Left kidney (tissue), 2 donors: Measurements from ENCODE around the gene ANTXR1. TPM values are rescaled to one million over a fixed set of nuclear protein-coding genes. Genes with fewer than 3 reads are reported as not detected.

Source experiments
- DNase-seq: peaks from one replicate; pipeline ENCODE4 v3.0.0-alpha.2; 2013
- polyA plus RNA-seq: library from polyadenylated mRNA; unstranded; fragments of 120-200 nt; gene quantifications from one replicate; pipeline ENCODE4 v1.2.1, GENCODE V29; 2013; ENCODE audit not compliant: insufficient read length

The ANTXR1 gene
- polyA plus RNA-seq, 1 donor: 82.4 TPM

DNA sequence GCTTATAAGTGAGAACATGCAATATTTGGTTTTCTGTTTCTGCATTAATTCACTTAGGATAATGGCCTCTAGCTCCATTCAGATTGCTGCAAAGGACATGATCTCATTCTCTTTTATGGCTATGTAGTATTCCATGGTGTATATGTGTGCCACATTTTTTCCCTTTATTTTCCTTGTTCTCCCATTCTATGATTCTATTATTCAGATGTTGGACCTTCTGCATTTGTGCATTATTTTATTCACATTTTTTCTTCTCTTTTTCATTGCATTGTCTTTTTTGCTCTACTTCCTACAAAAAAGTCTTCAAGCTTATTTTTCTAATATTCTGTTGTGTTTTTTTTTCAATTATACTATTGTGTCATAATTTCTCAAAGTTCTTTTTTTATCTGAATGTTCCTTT lies 11.1 kb upstream of the ANTXR1 start:
- no peak for DNase-seq

DNA sequence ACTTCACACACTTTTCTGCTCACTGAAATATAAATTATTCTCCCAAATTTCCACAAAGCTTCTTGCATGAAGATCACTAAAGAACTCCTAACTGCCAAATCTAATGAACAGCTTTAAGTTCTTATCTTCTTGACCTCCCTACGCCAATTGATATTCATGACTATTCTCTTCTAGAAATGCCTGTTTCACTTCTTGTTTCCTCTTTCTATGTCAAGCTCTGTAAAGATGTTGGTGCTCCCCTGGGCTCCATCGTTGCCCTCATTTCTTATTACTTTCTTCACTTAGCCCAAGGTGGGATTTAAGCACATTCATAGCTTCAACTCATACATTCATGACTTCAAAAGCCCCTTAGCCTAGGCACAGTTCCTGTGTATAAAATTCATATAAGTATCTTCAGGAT lies 9.2 kb upstream of the ANTXR1 start:
- no peak for DNase-seq

DNA sequence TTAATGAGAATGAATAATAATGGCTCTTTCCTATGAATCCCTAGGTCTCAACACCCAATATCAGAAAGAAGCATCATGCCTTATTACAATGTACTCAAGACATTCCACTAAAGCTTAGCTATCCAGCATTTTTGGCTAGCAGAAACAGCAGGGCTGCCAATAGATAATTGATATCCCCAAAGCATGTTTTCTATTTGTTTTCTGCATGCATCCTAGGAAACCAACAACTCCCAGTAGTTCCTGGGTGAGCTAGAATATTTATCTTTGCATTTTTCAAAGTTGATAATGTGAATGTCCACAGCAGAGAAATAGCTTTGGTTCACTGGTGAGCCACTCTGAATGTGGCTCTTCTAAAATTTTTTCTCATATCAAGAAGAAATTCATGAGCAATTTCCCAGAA lies 5.8 kb upstream of the ANTXR1 start:
- DNase-seq: no peak

DNA sequence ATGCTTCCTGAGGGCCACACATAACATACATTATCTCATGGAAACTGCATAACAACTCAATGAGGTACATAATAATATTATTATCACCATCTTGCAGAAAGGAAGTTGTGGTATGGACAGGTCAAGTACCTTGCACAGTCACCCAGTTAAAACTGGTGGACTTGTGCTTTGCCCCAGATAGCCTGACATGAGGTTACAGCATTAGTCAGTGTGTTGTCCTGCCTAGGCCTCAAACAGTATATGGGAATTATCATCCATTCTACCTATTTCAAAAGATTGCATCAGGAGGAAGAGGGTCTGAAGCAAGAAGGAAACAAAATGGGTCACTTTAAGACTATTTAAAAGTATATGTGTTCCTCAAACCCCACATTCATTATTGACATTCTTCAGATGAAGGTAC lies 5.4 kb upstream of the ANTXR1 start:
- DNase-seq: no peak

DNA sequence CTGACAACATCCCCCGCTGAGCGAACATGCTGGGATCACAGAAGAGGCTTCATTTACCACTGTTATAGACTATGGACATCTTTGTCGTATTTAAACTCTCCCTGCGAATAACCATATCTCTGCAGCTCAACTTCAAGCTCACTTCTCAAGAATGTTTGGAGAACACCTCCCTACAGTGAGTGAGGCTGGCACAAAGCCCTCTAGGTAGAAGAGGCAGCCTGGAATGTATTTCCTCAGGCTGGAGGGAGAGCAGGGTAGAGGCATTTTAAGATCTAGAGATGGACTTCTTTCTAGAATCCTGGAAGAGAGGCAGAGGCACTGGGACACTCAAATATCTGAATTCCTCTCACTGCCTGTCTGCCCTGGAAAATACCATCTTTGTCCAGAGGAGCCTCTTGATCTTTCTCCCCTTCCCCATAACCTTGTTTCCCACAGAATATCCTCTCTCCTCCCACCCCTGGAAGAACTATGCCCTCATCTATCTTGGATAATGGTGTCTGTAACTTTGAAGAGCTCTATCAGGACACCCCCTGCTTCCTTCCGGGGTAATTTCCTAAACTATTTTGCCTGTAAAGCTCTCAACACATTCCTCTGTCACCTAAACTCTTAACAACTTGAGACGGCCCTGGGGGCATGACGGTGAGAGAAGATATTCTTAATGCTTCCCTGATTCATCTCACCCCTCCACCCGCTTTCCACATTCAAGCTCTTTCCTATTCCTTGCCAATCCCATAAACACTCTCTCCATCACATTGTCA lies 2.4 kb upstream of the ANTXR1 start:
- DNase-seq: no peak

DNA sequence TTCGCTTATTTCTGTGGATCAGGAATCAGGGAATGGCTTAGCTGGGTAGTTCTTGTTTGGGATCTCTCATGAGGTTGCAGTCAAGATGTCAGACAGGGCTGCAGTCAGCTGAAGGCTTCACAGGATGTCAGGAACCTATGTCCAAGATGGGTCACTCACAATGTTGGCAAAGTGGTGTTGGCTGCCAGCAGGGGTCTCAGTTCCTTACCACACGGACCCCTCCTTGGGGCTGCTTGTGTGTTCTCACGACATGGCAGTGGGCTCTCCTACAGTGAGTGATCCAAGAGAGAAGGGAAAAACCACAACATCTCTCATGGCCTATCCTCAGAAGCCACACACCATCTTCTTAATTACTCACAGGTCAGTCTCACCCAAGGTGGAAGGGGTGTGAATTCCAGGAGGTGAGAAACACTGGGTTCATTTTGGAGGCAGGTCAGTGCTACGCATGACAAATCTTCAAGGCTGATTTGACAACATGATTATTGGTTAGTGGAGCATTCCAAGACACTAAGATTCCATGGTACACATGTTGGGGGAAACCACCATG lies 1.3 kb upstream of the ANTXR1 start:
- no peak for DNase-seq

DNA sequence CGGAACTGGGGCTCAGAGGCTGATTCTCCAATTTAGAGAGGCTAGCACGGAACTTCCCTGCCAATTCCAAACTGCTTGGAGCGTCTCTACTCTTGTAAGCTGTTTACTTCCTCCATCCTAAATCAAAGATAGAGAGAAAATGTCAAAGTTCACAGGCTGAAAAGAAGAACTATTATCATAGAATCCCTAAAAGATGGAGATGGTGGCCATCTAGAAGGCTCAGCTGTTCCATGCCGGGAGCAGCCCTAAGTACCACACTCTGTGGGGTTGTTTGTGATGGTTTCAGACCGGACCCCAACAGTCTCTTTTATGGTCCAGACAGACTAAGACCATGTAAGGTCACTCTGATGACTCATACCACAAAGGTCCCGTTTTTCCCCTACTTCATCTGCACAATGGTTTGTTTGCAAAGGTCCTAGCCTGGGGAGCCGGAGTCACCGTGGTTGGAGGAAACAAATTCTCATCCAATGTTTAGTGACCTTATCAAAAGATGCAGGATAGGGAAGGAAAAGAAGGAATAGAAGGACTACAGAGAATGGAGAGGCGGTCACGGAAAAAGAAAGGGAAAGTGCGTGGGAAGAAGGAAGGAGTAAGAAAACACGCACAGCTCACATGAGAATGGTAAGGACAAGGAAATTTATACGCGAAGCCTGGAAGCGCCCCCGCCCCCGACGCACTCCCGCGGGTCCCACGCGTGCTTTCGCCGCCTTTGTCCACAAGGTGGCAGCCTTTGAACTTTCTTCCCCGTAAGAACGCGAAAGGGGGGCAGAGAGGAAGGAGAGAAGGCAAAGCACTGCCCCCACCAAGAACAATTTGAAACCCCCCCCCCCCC lies 453 bp upstream of the ANTXR1 start:
- peak; percentile 78 for DNase-seq

DNA sequence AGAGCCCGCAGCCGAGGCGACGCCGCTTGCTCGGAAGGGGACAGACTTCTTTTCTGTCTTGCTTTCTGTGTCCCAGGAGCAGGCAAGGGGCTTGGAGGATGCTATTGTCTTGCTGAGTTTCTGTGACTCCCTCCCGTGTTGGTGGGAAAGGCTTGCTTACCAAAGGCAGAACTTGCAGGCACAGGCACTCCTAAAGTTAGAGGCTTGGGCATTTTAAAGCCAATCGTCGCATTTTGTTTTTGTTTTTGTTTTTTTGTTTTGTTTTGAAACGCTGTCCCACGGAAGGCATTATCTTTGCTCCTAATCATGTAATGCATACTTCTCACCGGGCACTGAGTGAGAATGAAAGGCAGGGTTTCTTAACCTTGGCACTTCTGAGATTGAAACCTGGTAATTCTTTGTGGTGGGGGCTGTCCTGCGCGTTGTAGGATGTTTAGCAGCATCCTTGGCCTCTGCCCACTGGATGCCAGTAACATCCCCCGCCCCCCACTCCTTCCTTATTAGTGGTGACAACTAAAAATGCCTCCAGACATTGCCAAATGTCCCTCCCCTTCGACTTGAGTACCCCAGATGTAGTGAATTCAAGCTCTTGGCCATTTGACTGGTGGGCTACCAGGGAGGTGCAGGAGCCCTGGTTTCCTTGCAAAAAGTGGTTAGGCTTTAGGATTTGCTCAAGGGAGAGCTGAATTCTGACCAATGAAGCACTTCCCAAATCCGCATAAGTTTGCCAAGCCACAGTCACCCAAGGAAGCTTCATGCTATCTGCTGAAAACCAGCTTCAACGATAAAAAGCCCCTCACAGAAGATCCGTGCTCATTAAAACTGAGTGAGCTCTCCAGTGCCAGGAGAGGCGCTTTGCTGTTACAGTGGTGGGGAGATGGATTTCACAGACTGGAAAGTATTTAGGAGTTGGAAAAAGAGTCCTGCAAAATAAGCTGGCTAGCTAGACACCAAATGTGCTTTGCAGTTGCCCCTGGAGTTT lies 1.2 kb downstream of the ANTXR1 start:
- no peak for DNase-seq

DNA sequence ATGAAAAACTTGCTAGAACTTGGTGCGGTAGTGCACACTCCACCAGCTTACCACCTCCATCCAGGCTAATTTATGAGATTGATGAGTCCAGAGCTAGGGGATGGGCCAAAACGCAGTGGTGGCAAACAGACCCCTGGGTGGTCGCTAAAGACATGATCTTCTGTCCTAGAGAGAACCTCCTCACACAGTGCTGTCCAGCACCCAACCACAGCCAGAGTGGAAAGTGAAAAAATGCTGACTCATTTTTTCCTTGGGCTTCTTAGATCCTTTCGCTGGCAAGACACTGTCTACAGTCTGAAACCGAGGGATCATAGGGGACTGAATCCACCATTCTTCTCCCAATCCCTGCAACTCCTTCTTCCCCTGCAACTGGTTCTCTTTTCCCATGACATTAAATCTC lies 4.1 kb downstream of the ANTXR1 start:
- DNase-seq: no peak

DNA sequence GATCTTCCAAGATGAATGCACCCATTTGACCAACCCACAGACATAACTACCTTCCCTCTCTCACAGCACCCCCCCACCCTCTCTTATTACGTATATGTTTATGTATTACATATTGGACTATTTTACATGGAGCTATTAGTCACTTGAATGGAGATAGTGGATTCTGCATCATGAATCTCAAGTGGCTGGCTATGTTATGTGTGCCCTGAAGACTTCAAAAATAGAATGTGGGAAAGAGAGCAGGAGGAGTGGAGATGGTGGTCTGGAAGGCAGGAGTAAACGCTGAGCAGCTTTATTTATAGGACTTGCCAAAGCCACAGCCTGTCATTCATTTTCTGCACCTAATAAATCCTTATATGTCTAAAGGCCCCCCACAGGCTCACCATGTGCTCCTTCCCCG lies 4.9 kb downstream of the ANTXR1 start:
- no peak for DNase-seq

DNA sequence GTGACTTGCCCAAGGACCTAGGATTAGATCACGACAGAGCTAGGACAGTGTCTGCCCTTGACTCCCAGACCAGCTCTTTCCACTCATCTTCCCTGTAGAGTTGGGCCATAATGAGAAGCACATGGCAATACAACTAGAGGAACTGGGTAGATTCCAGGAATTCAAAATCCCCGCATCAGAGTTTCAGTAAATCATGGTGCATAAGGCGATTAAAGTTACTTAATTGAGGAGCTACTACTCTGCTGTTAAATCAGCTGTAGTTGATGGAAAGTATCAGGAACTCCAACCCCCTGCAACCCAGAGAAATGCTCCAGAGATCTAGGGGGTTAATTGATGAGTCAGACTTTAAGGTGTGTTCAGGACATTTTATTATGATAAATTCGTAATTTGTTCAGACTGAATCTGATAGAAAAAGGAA lies 5.7 kb downstream of the ANTXR1 start:
- no peak for DNase-seq

DNA sequence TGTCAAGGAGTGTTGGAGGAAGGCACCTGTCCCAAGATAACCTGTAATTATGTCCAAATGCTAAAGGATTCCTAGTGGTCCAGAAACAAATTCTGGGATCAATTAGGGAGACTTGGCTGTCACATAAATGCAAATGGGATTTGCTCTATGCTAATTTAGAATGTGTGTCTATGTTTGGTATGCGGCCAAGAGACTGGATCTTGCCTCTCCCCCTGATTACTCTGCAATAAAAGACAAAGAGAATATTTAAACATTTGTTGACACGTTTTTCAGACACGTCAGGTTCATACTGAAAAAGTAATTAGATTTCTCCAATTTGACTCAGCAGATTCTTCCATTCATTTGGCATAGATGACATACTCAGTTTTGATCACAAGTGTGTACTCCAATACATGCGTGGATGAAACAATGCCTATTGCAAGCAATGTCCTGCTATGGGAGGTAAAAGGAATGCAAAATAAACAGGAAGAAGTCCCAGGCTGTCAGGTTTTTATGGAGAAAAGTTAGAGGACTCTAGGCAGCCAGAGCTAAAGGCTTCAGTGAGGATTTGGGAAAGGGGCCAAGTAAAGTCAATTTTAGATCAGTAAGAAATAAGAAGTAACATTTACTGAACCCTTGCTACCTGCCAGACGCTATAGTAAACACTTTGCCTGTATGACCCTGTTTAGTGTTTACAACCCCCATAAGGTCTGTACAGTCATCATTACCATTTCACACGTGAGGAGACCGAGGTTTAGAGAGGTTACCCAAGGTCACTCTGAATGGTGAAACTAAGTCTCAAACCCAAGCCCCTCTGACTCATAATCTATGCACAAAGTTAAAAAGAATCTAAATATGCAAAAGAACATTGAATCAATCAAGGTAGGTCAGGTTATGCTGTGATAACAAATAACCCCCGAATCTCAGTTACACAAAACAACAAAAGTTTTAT lies 7.8 kb downstream of the ANTXR1 start:
- no peak for DNase-seq

DNA sequence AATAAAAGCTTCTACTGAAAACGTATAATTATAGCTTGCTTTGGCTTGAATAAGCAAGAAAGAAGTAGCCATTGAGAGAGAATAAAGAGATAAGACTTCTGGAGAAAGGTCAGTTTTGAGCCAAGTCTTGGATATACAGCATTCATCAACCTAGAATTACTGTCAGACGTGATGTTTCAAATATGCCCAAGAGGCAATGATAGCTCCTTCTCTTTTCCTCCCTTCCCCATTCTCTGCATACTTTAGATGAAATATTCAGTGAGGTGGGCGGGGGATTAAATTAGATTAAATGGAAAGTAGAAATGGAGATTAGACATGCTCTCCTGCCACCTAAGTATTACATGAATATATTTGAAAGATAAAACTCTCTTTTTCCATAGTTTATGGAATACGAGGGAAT lies 8.7 kb downstream of the ANTXR1 start:
- no peak for DNase-seq

DNA sequence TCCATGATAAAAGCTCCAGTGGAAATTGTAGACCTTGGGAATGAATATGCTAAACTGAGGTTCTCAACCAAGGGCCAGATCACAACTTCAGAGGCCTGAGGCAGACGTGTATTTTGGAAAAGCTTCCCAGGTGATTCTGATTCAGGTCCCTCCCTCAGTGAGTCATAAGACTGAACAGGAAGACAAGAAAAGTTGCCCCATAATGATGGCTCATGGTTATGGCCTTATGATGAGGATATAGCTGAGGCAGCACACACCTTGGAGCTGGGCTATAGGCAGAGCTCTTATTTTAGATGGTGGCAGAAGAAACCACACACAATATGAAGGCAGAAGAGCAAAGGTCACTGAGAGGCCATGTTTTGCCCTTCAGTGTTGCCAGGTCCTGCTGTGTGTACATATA lies 9.6 kb downstream of the ANTXR1 start:
- DNase-seq: no peak

DNA sequence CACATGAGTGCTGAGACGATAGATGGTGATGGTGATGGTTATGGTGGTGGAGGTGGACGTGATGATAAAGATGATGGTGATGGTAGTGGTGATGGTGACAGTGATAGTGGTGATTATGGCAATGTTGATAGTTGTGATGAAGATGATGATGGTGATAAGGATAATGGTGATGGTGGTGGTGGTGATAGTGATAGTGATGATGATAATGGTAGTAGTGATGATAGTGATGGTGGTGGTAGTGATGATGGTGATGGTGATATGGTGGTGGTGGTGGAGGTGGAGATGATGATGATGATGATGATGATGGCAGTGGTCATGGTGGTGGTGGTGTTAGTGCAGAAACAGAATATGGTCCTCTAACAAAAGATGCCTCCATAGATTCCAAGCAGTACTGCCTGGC lies 10.3 kb downstream of the ANTXR1 start:
- DNase-seq: no peak

DNA sequence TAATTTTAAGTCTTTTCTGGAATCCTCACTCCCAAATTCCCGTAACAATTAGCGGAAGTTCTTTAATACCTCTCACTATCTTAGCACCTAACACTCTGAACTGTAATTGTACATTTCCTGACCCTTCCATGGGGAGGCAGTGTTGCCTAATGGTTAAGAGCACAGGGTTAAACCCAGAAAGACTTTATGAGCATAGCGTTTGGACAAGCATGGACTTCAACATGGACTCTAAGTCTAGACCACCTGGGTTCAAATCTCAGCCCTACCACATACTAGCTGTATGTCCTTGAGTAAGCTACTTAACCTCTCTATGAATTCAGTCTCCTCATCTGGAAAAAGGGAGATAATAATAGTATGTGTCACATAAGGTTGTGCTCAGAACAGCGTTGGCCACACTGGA lies 13.0 kb downstream of the ANTXR1 start:
- no peak for DNase-seq

DNA sequence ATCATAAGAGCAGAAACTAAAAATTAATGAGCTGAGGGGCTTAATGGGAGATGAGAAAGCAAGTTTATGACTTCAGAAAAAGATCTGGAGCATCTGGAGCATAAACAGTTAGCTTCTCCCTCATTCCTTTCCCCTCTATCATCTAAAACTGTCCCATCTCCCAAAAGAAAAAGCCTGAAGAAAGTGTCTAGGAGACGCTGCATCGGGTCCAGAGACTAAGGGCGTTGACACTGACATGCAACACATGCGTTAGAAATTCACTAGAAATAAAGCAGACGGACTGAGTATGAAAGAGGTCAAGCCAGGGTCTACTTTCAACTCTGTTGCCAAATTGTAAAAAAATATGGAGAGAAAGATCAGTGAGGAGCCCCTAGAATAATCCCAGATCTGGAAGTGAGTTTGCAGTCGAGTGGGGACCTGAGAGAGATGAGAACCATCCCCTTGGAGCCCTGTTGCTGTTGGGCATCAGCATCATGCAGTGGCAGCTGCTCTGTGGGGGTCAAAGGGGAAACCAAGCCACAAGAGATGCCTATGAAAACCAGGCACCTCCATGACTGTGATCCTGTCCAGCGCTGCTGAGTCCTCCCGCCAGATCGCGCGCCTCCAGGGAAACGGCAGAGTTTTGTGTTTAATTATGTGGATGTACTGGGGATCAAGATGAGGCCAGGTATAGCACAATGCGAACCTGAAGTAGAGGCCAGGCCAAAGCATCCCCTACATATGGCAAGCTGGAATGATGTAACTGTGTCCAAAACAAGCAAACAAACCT lies 13.9 kb downstream of the ANTXR1 start:
- DNase-seq: no peak

DNA sequence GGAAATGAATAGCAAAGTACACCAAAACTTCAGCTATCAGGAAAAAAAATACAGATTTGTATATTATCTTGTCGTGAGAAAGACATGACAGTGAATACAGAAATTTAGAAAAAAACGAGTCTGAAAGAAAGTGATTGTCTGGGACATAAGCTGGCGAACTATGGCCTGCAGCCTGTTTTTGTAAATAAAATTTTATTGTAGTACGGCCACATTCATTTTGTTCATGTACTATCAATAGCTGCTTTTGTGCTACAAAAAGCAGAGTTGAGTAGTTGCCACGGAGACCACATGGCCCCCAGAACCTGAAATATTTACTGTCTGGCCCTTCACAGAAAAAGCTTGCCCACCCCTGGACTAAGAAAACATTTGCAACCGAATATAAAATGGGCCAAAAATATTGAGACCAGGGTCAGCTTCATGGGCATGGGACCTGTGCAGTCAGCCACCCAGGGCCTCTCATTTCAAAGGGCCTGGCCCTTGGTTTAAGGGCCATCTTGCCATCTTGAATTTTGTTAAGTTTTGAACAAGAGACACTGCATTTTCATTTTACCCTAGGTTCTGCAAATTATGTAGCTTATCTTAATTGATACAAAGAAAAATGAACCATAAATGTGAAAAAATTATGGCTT lies 17.9 kb downstream of the ANTXR1 start:
- no peak for DNase-seq

DNA sequence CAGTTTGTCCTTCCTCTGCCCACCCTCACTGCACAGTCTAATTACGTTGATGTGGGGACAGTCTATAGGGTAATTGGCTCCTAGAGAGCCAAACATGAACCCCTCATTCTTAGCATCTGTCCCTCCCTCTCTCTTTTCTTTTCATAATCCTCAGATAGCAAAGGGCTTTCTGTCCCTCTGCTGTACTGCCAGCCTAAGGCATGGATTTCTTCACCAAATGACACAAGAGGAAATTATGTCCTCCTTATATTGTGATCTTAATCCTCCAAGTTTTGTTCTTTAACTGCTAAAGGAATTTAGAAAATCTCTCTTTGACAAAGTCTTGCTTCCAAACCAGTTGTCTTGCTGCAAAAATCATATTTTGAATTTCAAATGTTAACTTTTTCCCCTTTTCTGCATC lies 18.5 kb downstream of the ANTXR1 start:
- DNase-seq: no peak

DNA sequence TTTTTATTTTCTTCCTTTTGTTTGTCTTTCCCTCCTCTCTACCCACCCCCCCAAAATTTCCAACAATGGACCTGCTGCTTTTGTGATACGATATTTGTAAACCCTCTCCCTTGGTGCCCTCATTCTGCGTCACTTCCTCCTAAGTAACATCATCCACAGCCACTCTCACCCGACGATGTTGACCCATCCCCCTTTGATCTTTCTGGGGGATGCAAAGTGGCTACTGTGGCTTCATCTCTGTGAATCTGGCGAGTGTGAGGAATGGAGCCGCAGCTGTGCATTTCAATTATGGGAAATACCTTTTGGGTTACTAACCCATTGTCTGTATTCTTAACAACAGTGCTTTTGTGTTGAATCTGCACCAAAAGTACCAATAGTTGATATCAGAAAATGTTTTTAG lies 19.4 kb downstream of the ANTXR1 start:
- no peak for DNase-seq
